NCI-H2029 treated with DMSO at 0.1 percent for 48 hours (cell line): ENCODE measurements around the gene CHURC1.

ENCODE experiments used
- DNase-seq: peaks from one replicate; lab custom pipeline; 2025; lab: John Stamatoyannopoulos, UW

The CHURC1 gene

GRCh38 chr14:64914237-64915028 lies at the start of gene CHURC1:
TSS of gene CHURC1 (plus strand) at chr14:64914455. CDS start at chr14:64914496, 41 bp downstream.
- peak; percentile 71 for DNase-seq

- DNase-seq: no peak
Measured at GRCh38 chr14:64865109-64865508, 49.1 kb upstream of the CHURC1 start.

- no peak for DNase-seq
Measured at GRCh38 chr14:64865992-64866391, 48.3 kb upstream of the CHURC1 start.

- DNase-seq: no peak
Measured at GRCh38 chr14:64867182-64867581, 47.1 kb upstream of the CHURC1 start.

- DNase-seq: no peak
Measured at GRCh38 chr14:64868379-64868778, 45.9 kb upstream of the CHURC1 start.

- DNase-seq: no peak
Measured at GRCh38 chr14:64868841-64869240, 45.4 kb upstream of the CHURC1 start.

GRCh38 chr14:64870160-64870559 lies 44.1 kb upstream of the CHURC1 start:
- no peak for DNase-seq

- no peak for DNase-seq
Measured at GRCh38 chr14:64871344-64871743, 42.9 kb upstream of the CHURC1 start.

- DNase-seq: no peak
Measured at GRCh38 chr14:64873506-64874219, 40.6 kb upstream of the CHURC1 start.

GRCh38 chr14:64875350-64875749 lies 38.9 kb upstream of the CHURC1 start:
- no peak for DNase-seq

- DNase-seq: no peak
Measured at GRCh38 chr14:64877846-64878245, 36.4 kb upstream of the CHURC1 start.

- no peak for DNase-seq
Measured at GRCh38 chr14:64878837-64879634, 35.2 kb upstream of the CHURC1 start.

GRCh38 chr14:64879635-64880220 lies 34.5 kb upstream of the CHURC1 start, which contains the start of gene SPTB:
TSS of gene SPTB (minus strand) at chr14:64879907. CDS start at chr14:64823094, 56,813 bp downstream.
- no peak for DNase-seq

GRCh38 chr14:64880221-64881121 lies 33.8 kb upstream of the CHURC1 start:
- DNase-seq: peak; percentile 23

GRCh38 chr14:64885559-64885958 lies 28.7 kb upstream of the CHURC1 start:
- no peak for DNase-seq

- DNase-seq: no peak
Measured at GRCh38 chr14:64889352-64889751, 24.9 kb upstream of the CHURC1 start.

- DNase-seq: no peak
Measured at GRCh38 chr14:64891173-64891838, 22.9 kb upstream of the CHURC1 start.

- peak; percentile 24 for DNase-seq
Measured at GRCh38 chr14:64891839-64892375, 22.3 kb upstream of the CHURC1 start.

GRCh38 chr14:64899958-64900357 lies 14.3 kb upstream of the CHURC1 start:
- DNase-seq: no peak

GRCh38 chr14:64906022-64906421 lies 8.2 kb upstream of the CHURC1 start:
- DNase-seq: no peak
